GM23338 (cell line): ENCODE data around the gene SDHB. TPM values are rescaled to one million over a fixed set of nuclear protein-coding genes. Genes with fewer than 3 reads are reported as not detected.

Experiments used
- ATAC-seq: fragments of 200-7000 bp; cut with Tn5 transposase; 3 replicates; pipeline ENCODE4 v1.9.1; 2020
- DNase-seq: peaks from one replicate; pipeline ENCODE4 v3.0.0-alpha.2; 2015; ENCODE audit warnings: low spot score
- H2AFZ ChIP-seq: fragments of 200-600 bp; sonication (generic); 2 replicates; pipeline ENCODE4 v1.8.0; 2016; ENCODE audit warnings: antibody characterized with exemption, mild to moderate bottlenecking, moderate library complexity
- H3F3A ChIP-seq: fragments of 200-600 bp; sonication (generic); replicated peaks from 2 replicates; pipeline ENCODE4 v1.8.0; 2017; ENCODE audit warnings: antibody characterized with exemption, mixed run types, low read depth
- H3K27ac ChIP-seq: fragments of 200-600 bp; sonication (generic); 2 replicates; pipeline ENCODE4 v1.6.1; 2016; ENCODE audit warnings: low read depth
- H3K27me3 ChIP-seq: fragments of 200-600 bp; sonication (generic); 2 replicates; pipeline ENCODE4 v1.8.0; 2016; ENCODE audit warnings: mild to moderate bottlenecking, mixed run types, moderate library complexity; ENCODE audit not compliant: insufficient read depth
- H3K36me3 ChIP-seq: fragments of 200-600 bp; sonication (generic); 2 replicates; pipeline ENCODE4 v1.8.0; 2016; ENCODE audit warnings: mild to moderate bottlenecking; ENCODE audit not compliant: insufficient read depth
- H3K4me1 ChIP-seq: fragments of 200-600 bp; sonication (generic); 2 replicates; pipeline ENCODE4 v1.8.0; 2016; ENCODE audit warnings: mild to moderate bottlenecking, moderate library complexity; ENCODE audit not compliant: insufficient read depth
- H3K4me2 ChIP-seq: fragments of 200-600 bp; sonication (generic); 2 replicates; pipeline ENCODE4 v1.7.1; 2017; ENCODE audit warnings: mixed run types
- H3K4me3 ChIP-seq: fragments of 200-600 bp; sonication (generic); 2 replicates; pipeline ENCODE4 v1.6.1; 2016; ENCODE audit warnings: mixed run types
- H3K79me2 ChIP-seq: fragments of 200-600 bp; sonication (generic); replicated peaks from 2 replicates; pipeline ENCODE4 v1.8.0; 2017; ENCODE audit warnings: mild to moderate bottlenecking; ENCODE audit not compliant: insufficient read depth
- H3K9me2 ChIP-seq: fragments of 200-600 bp; sonication (generic); 2 replicates; pipeline ENCODE4 v1.8.0; 2017; ENCODE audit not compliant: insufficient read depth
- H4K20me1 ChIP-seq: fragments of 200-600 bp; sonication (generic); replicated peaks from 2 replicates; pipeline ENCODE4 v1.8.0; 2017; ENCODE audit warnings: mild to moderate bottlenecking; ENCODE audit not compliant: insufficient read depth
- H3K27ac Mint-ChIP-seq: 2 replicates; pipeline ENCODE4 v1.8.0; 2020; ENCODE audit warnings: inconsistent platforms, mild to moderate bottlenecking, moderate library complexity, mixed read lengths
- H3K27me3 Mint-ChIP-seq: 3 replicates; pipeline ENCODE4 v1.8.0; 2022; ENCODE audit warnings: low read depth, mild to moderate bottlenecking, moderate library complexity, mixed read lengths, inconsistent platforms; ENCODE audit not compliant: insufficient read depth, poor library complexity
- H3K36me3 Mint-ChIP-seq: 3 replicates; pipeline ENCODE4 v1.8.0; 2021; ENCODE audit warnings: low read depth, mild to moderate bottlenecking, inconsistent platforms, moderate library complexity, mixed read lengths
- H3K4me1 Mint-ChIP-seq: 3 replicates; pipeline ENCODE4 v1.8.0; 2020; ENCODE audit warnings: mild to moderate bottlenecking, inconsistent platforms, mixed read lengths
- H3K4me3 Mint-ChIP-seq: 3 replicates; pipeline ENCODE4 v1.8.0; 2021; ENCODE audit warnings: moderate library complexity, mild to moderate bottlenecking, inconsistent platforms, mixed read lengths
- H3K9me3 Mint-ChIP-seq: 3 replicates; pipeline ENCODE4 v1.8.0; 2020; ENCODE audit warnings: moderate library complexity, mild to moderate bottlenecking, inconsistent platforms, mixed read lengths
- CREB1 ChIP-seq: fragments of 250-450 bp; sonication (Bioruptor Pico); IDR thresholded peaks from 2 replicates; pipeline ENCODE4 v1.5.0; 2020; ENCODE audit warnings: low read depth, mild to moderate bottlenecking, moderate library complexity
- CTCF ChIP-seq, 2 experiments: fragments of 200-600 bp in 1 of 2; sonication (generic) in 1 of 2; conservative IDR thresholded peaks; 2 replicates each; pipeline versions ENCODE4 v1.5.1 to v1.6.1; 2016 to 2017; ENCODE audit warnings: antibody characterized with exemption in 2 of 2, low read depth in 2 of 2, mild to moderate bottlenecking in 2 of 2, moderate library complexity in 1 of 2
- JUNB ChIP-seq: IDR thresholded peaks from one replicate; pipeline ENCODE4 v1.6.1; 2016; ENCODE audit warnings: antibody characterized with exemption; ENCODE audit not compliant: unreplicated experiment
- NANOG ChIP-seq: IDR thresholded peaks from 2 replicates; pipeline ENCODE4 v1.6.1; 2016; ENCODE audit warnings: antibody characterized with exemption, borderline replicate concordance
- POLR2AphosphoS5 ChIP-seq: IDR thresholded peaks from 2 replicates; pipeline ENCODE4 v1.6.1; 2016; ENCODE audit warnings: antibody characterized with exemption, low read depth
- REST ChIP-seq: IDR thresholded peaks from one replicate; pipeline ENCODE4 v1.6.1; 2018; ENCODE audit warnings: antibody characterized with exemption; ENCODE audit not compliant: unreplicated experiment
- STAT1 ChIP-seq: IDR thresholded peaks from one replicate; pipeline ENCODE4 v1.6.1; 2016; ENCODE audit warnings: antibody characterized with exemption; ENCODE audit not compliant: unreplicated experiment
- ZNF114 ChIP-seq: fragments of 250-450 bp; sonication (Bioruptor Pico); IDR thresholded peaks from 2 replicates; pipeline ENCODE4 v1.5.0; 2020; ENCODE audit warnings: mild to moderate bottlenecking, moderate library complexity
- polyA plus RNA-seq: library from polyadenylated mRNA; unstranded; fragments of >200 nt; fragmentation: Nextera tagmentation; extraction: Ambion mirVana; gene quantifications from 2 replicates; pipeline ENCODE4 v1.2.1, GENCODE V29; 2016
- total RNA-seq: library from RNA; depleted of rRNA; stranded (reverse); fragments of >200 nt; shearing (Covaris generic); gene quantifications from 2 replicates; pipeline ENCODE4 v1.2.3, GENCODE V29; 2014

The SDHB gene
- total and polyA plus RNA-seq, 2 experiments from 2014 or later = 72.8 to 112 TPM

- H3K4me1 Mint-ChIP-seq = peaks cover 32% of the 10 kb centered on the region
- H3K4me2 ChIP-seq = no peak overlapping the region
- DNase-seq = no peak
Measured at GRCh38 chr1:16972189-16972895, 81.5 kb downstream of the SDHB start.

GRCh38 chr1:16971341-16972188, 82.3 kb downstream of the SDHB start:
- H3K36me3 ChIP-seq = no peaks in the 10 kb centered on the region; the same call in 1 of the 2 replicates
- TF ChIP-seq REST = no peak
- 0 out of 2 replicates have a peak, but pooled peaks have one; percentile 30 for TF ChIP-seq POLR2AphosphoS5
- TF ChIP-seq CTCF (conservative IDR thresholded peaks at IDR 0.05; ENCODE audit: low read depth in 2 of 2) = peak in 1 of 2 experiments; percentile 21; a peak in 1 of 4 replicates
- H3K27me3 ChIP-seq = no peaks in the 10 kb centered on the region
- Mint-ChIP-seq H3K36me3 (peaks cover 49% of the 10 kb centered on the region), H3K4me3 (no peak overlapping the region), H3K9me3 (no peaks in the 10 kb centered on the region), H3K27ac (no peak overlapping the region), H3K4me1 (peaks cover 30% of the 10 kb centered on the region), H3K27me3 (peaks cover 19% of the 10 kb centered on the region)
- H3K4me1 ChIP-seq = peaks cover 7% of the 10 kb centered on the region; the same call in 1 of the 2 replicates
- H4K20me1 ChIP-seq = 0 out of 2 replicates have a peak, but pooled peaks cover 5% of the 10 kb centered on the region
- no peaks in the 10 kb centered on the region for H3K9me2 ChIP-seq
- no peak overlapping the region for H3K4me3 ChIP-seq
- no peaks in the 10 kb centered on the region for H3K79me2 ChIP-seq
- no peak overlapping the region for H2AFZ ChIP-seq
- H3F3A ChIP-seq = peaks cover 10% of the 10 kb centered on the region; the same call in 1 of the 2 replicates
- no peak overlapping the region for H3K4me2 ChIP-seq
- peak; percentile 68 for ATAC-seq
- DNase-seq = peak; percentile 75
- 0 out of 2 replicates have a peak overlapping the region, but pooled peaks have one; percentile 55 for H3K27ac ChIP-seq

More at GRCh38 chr1:16972189-16972895, 81.5 kb downstream of the SDHB start:
- peaks cover 10% of the 10 kb centered on the region; the same call in 1 of the 2 replicates for H3F3A ChIP-seq
- peaks cover 7% of the 10 kb centered on the region; the same call in 1 of the 2 replicates for H3K4me1 ChIP-seq
- H3K4me3 ChIP-seq = no peak overlapping the region
- Mint-ChIP-seq H3K9me3 (no peaks in the 10 kb centered on the region), H3K36me3 (peaks cover 48% of the 10 kb centered on the region), H3K4me3 (no peak overlapping the region; the same call in 2 of the 3 replicates), H3K27me3 (peaks cover 25% of the 10 kb centered on the region), H3K27ac (no peak overlapping the region; the same call in 1 of the 2 replicates)
- H2AFZ ChIP-seq = no peak overlapping the region
- peaks cover 5% of the 10 kb centered on the region; the same call in 1 of the 2 replicates for H4K20me1 ChIP-seq
- no peaks in the 10 kb centered on the region for H3K27me3 ChIP-seq
- no peaks in the 10 kb centered on the region; the same call in 1 of the 2 replicates for H3K36me3 ChIP-seq
- ATAC-seq = peak; percentile 3
- TF ChIP-seq NANOG (no peak), CREB1 (no peak), ZNF114 (CRISPR knock-in tag) (no peak), JUNB (no peak), REST (no peak), STAT1 (no peak)
- H3K9me2 ChIP-seq = no peaks in the 10 kb centered on the region
- H3K27ac ChIP-seq = 0 out of 2 replicates have a peak overlapping the region, but pooled peaks have one; percentile 55
- 0 out of 2 replicates have a peak, but pooled peaks cover under 1% of the 10 kb centered on the region for H3K79me2 ChIP-seq
